ENCODE results near the gene TMEM150A. TPM values are rescaled to one million over a fixed set of nuclear protein-coding genes. Genes with fewer than 3 reads are reported as not detected.

The TMEM150A gene
- total and polyA plus RNA-seq, 2 of the 13 experiments (the other 11 are each of a cell fraction or from before 2014, with no cell fraction given), result 30.1 to 70.4 TPM

DNA sequence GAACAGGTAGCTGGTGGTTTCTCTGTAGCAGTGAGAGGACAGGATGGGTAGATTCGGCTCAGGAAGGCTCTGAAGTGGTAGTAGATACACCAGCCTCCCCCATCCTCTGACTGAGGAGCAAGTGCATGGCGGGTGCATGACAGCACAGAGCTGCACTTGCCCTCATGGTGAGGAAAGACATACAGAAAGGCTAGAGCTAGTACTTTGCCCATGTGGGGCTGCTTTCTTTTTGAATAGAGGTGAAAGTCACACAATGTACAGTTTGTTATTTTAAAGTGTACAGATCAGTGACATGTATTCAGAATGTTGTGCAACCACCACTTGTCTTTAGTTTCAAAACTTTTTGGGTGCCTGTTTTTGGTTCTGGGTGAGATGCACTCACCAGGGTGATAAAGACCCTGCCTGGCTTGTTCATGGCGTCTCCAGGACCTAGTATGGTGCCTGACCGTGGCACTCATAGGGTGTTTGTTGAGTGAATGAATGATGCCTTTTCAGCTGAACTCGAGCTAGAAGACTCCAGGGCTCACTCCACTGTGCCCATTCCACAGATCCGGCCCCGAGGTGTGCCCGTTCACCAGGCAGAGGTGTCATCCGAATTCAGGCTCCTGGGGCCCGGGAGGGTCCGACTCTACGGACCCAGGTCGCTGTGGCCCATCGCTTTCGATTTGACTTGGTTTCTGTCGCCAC is 18.7 kb downstream of the TMEM150A start (continued):
- no peak for TF ChIP-seq ZNF263 (CRISPR knock-in tag; IDR thresholded peaks at IDR 0.05)
- TF ChIP-seq NONO (IDR thresholded peaks at IDR 0.05), result no peak
- no peak for TF ChIP-seq NONO (CRISPR knock-in tag; conservative IDR thresholded peaks at IDR 0.05)
- TF ChIP-seq, protein P1, sequence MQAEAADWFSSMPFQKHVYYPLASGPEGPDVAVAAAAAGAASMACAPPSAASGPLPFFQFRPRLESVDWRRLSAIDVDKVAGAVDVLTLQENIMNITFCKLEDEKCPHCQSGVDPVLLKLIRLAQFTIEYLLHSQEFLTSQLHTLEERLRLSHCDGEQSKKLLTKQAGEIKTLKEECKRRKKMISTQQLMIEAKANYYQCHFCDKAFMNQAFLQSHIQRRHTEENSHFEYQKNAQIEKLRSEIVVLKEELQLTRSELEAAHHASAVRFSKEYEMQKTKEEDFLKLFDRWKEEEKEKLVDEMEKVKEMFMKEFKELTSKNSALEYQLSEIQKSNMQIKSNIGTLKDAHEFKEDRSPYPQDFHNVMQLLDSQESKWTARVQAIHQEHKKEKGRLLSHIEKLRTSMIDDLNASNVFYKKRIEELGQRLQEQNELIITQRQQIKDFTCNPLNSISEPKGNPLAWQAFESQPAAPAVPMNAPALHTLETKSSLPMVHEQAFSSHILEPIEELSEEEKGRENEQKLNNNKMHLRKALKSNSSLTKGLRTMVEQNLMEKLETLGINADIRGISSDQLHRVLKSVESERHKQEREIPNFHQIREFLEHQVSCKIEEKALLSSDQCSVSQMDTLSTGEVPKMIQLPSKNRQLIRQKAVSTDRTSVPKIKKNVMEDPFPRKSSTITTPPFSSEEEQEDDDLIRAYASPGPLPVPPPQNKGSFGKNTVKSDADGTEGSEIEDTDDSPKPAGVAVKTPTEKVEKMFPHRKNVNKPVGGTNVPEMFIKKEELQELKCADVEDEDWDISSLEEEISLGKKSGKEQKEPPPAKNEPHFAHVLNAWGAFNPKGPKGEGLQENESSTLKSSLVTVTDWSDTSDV (CRISPR knock-in tag; IDR thresholded peaks at IDR 0.05), result no peak
- no peak for TF ChIP-seq ELF4 (CRISPR knock-in tag; IDR thresholded peaks at IDR 0.05; ENCODE audit: borderline replicate concordance)
- no peak for TF ChIP-seq NFKB2 (CRISPR knock-in tag; IDR thresholded peaks at IDR 0.05; ENCODE audit: borderline replicate concordance)
- TF ChIP-seq ZNF619 (CRISPR knock-in tag; IDR thresholded peaks at IDR 0.05), result no peak
- TF ChIP-seq FOSL1 (CRISPR knock-in tag; IDR thresholded peaks at IDR 0.05; ENCODE audit: borderline replicate concordance), result no peak
- no peak for TF ChIP-seq RFXAP (CRISPR knock-in tag; IDR thresholded peaks at IDR 0.05; ENCODE audit: borderline replicate concordance)
- no peak for TF ChIP-seq MAF1 (CRISPR knock-in tag; IDR thresholded peaks at IDR 0.05; ENCODE audit: borderline replicate concordance)
- no peak for TF ChIP-seq STAG1 (CRISPR knock-in tag; IDR thresholded peaks at IDR 0.05)
- TF ChIP-seq DMAP1 (CRISPR knock-in tag; IDR thresholded peaks at IDR 0.05), result no peak
- peak; percentile 9; the same call in 1 of the 2 replicates for TF ChIP-seq ZNF501 (CRISPR knock-in tag; IDR thresholded peaks at IDR 0.05)
- TF ChIP-seq ETV5 (CRISPR knock-in tag; IDR thresholded peaks at IDR 0.05; ENCODE audit: borderline replicate concordance), result no peak
- peak; percentile 87 for TF ChIP-seq CEBPG (CRISPR knock-in tag; IDR thresholded peaks at IDR 0.05)
- no peak for TF ChIP-seq SOX13 (IDR thresholded peaks at IDR 0.05)
- peak in 1 of 2 experiments; percentile 69; a peak in 1 of 4 replicates for TF ChIP-seq SOX13 (CRISPR knock-in tag; conservative IDR thresholded peaks at IDR 0.05 in 1 of 2, IDR thresholded peaks at IDR 0.05 in 1 of 2)
- TF ChIP-seq, protein P2, sequence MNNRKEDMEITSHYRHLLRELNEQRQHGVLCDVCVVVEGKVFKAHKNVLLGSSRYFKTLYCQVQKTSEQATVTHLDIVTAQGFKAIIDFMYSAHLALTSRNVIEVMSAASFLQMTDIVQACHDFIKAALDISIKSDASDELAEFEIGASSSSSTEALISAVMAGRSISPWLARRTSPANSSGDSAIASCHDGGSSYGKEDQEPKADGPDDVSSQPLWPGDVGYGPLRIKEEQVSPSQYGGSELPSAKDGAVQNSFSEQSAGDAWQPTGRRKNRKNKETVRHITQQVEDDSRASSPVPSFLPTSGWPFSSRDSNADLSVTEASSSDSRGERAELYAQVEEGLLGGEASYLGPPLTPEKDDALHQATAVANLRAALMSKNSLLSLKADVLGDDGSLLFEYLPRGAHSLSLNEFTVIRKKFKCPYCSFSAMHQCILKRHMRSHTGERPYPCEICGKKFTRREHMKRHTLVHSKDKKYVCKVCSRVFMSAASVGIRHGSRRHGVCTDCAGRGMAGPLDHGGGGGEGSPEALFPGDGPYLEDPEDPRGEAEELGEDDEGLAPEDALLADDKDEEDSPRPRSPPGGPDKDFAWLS (CRISPR knock-in tag; IDR thresholded peaks at IDR 0.05; ENCODE audit: borderline replicate concordance), result no peak
- 0 out of 2 replicates have a peak, but pooled peaks have one; percentile 17 for TF ChIP-seq CHD2 (IDR thresholded peaks at IDR 0.05; ENCODE audit: low read depth, low read length)
- no peak for TF ChIP-seq PTBP1 (IDR thresholded peaks at IDR 0.05; ENCODE audit: low read depth, low read length, poor library complexity, severe bottlenecking)
- TF ChIP-seq KDM1A (CRISPR knock-in tag; IDR thresholded peaks at IDR 0.05), result peak; percentile 82
- peak; percentile 86; the same call in 1 of the 2 replicates for TF ChIP-seq ZNF607 (CRISPR knock-in tag; IDR thresholded peaks at IDR 0.05; ENCODE audit: borderline replicate concordance)
- no peak for TF ChIP-seq CREB1 (IDR thresholded peaks at IDR 0.05)
- TF ChIP-seq CREB1 (CRISPR knock-in tag; IDR thresholded peaks at IDR 0.05), result no peak
- TF ChIP-seq KDM4B (CRISPR knock-in tag; IDR thresholded peaks at IDR 0.05), result peak; percentile 17; the same call in 1 of the 2 replicates
- no peak for TF ChIP-seq ZSCAN29 (CRISPR knock-in tag; conservative IDR thresholded peaks at IDR 0.05)
- no peak for TF ChIP-seq THYN1 (CRISPR knock-in tag; IDR thresholded peaks at IDR 0.05; ENCODE audit: borderline replicate concordance, low read depth)
- TF ChIP-seq ZNF292 (CRISPR knock-in tag; IDR thresholded peaks at IDR 0.05; ENCODE audit: borderline replicate concordance, low read depth), result peak; percentile 62; the same call in 1 of the 2 replicates
- no peak for TF ChIP-seq ZNF703 (CRISPR knock-in tag; IDR thresholded peaks at IDR 0.05; ENCODE audit: borderline replicate concordance)
